Trophoblast cell (in vitro differentiated cells and primary cell): Measurements from ENCODE around the gene CTIF.

ENCODE experiments used
- DNase-seq, 2 donors: peaks; one replicate each; pipeline ENCODE4 v3.0.0-alpha.2; 2016
- H2AFZ ChIP-seq: 2 replicates; pipeline ENCODE4 v1.6.1; 2013; ENCODE audit warnings: low read length, moderate library complexity, mild to moderate bottlenecking; ENCODE audit not compliant: insufficient read depth, poor library complexity
- H2AK5ac ChIP-seq: 2 replicates; pipeline ENCODE4 v1.6.1; 2013; ENCODE audit warnings: mild to moderate bottlenecking, low read length
- H2BK120ac ChIP-seq: 2 replicates; pipeline ENCODE4 v1.6.1; 2013; ENCODE audit warnings: low read length, mild to moderate bottlenecking, moderate library complexity; ENCODE audit not compliant: insufficient read depth, poor library complexity
- H2BK12ac ChIP-seq: 2 replicates; pipeline ENCODE4 v1.6.1; 2013; ENCODE audit warnings: mild to moderate bottlenecking, low read length, moderate library complexity
- H2BK5ac ChIP-seq: 2 replicates; pipeline ENCODE4 v1.6.1; 2013; ENCODE audit warnings: low read length, low read depth, moderate library complexity, mild to moderate bottlenecking; ENCODE audit not compliant: poor library complexity
- H3K14ac ChIP-seq: 2 replicates; pipeline ENCODE4 v1.6.1; 2013; ENCODE audit warnings: mild to moderate bottlenecking, low read length
- H3K18ac ChIP-seq: 2 replicates; pipeline ENCODE4 v1.6.1; 2013; ENCODE audit warnings: mild to moderate bottlenecking, low read length
- H3K23ac ChIP-seq: 2 replicates; pipeline ENCODE4 v1.6.1; 2013; ENCODE audit warnings: low read length
- H3K27ac ChIP-seq: 2 replicates; pipeline ENCODE4 v1.5.1; 2013; ENCODE audit warnings: low read depth, mild to moderate bottlenecking, inconsistent platforms, low read length, moderate library complexity
- H3K27me3 ChIP-seq: 2 replicates; pipeline ENCODE4 v1.6.1; 2013; ENCODE audit warnings: inconsistent platforms, mild to moderate bottlenecking, low read length, moderate library complexity; ENCODE audit not compliant: insufficient read depth
- H3K36me3 ChIP-seq, 2 experiments: 1 replicate in 1 of 2; 2 replicates in 1 of 2; pipeline ENCODE4 v1.6.1; 2013; ENCODE audit warnings: low read length in 2 of 2, mild to moderate bottlenecking in 2 of 2, moderate library complexity in 1 of 2; ENCODE audit not compliant: insufficient read depth in 2 of 2, control insufficient read depth in 1 of 2
- H3K4ac ChIP-seq: 2 replicates; pipeline ENCODE4 v1.6.1; 2013; ENCODE audit warnings: low read depth, mild to moderate bottlenecking, low read length, moderate library complexity
- H3K4me1 ChIP-seq, 2 experiments: 1 replicate in 1 of 2; 2 replicates in 1 of 2; pipeline ENCODE4 v1.6.1; 2013; ENCODE audit warnings: low read length in 2 of 2, mild to moderate bottlenecking in 2 of 2, moderate library complexity in 1 of 2; ENCODE audit not compliant: insufficient read depth in 2 of 2, control insufficient read depth in 1 of 2
- H3K4me2 ChIP-seq: 2 replicates; pipeline ENCODE4 v1.6.1; 2013; ENCODE audit warnings: inconsistent platforms, mild to moderate bottlenecking, low read length, moderate library complexity
- H3K4me3 ChIP-seq: 2 replicates; pipeline ENCODE4 v1.5.1; 2013; ENCODE audit warnings: mild to moderate bottlenecking, low read depth, low read length, inconsistent platforms
- H3K79me1 ChIP-seq: one replicate; pipeline ENCODE4 v1.6.1; 2013; ENCODE audit warnings: low read length
- H3K79me2 ChIP-seq: 2 replicates; pipeline ENCODE4 v1.6.1; 2013; ENCODE audit warnings: low read length, mild to moderate bottlenecking; ENCODE audit not compliant: control insufficient read depth, insufficient read depth, poor library complexity
- H3K9ac ChIP-seq: 2 replicates; pipeline ENCODE4 v1.6.1; 2013; ENCODE audit warnings: mild to moderate bottlenecking, low read length
- H3K9me3 ChIP-seq: 2 replicates; pipeline ENCODE4 v1.6.1; 2013; ENCODE audit warnings: low read depth, mild to moderate bottlenecking, control low read depth, inconsistent platforms, low read length; ENCODE audit not compliant: insufficient read depth
- H4K12ac ChIP-seq: 2 replicates; pipeline ENCODE4 v1.6.1; 2013; ENCODE audit warnings: low read depth, mild to moderate bottlenecking, low read length, moderate library complexity
- H4K8ac ChIP-seq: 2 replicates; pipeline ENCODE4 v1.6.1; 2013; ENCODE audit warnings: low read depth, mild to moderate bottlenecking, low read length, moderate library complexity
- H4K91ac ChIP-seq: one replicate; pipeline ENCODE4 v1.6.1; 2013; ENCODE audit warnings: low read depth, mild to moderate bottlenecking, low read length, moderate library complexity
- WGBS: extraction: QIAGEN DNeasy Blood & Tissue Kit; methylation state at CpG from one replicate; pipeline ENCODE4 v1.1.7; 2013; ENCODE audit warnings: missing lambda C conversion rate; ENCODE audit not compliant: insufficient read length, insufficient coverage; ENCODE audit errors: extremely low coverage; 5-methylcytosine and 5-hydroxymethylcytosine counted together

CTIF gene

DNA sequence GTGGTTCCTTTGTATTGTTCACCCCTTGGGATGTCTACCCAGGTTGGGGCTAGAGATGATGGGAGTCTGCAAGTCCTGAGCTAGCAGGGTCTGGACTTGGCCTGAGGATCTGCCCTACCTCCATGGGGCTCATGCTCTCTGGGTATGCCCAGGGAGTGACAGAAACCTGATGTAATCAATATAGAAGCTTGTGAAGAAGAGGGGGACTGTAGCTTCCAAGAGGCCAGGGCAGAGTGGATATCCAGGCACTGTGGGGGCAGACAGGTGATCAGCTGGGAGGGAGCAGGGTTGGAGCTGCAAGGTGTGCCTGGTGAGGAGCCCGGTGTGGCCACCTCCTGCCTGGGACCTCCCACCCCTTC is 164.2 kb downstream of the CTIF start:
- no peak overlapping the region for H3K27ac ChIP-seq
- H3K79me1 ChIP-seq, result no peaks in the 10 kb centered on the region
- H4K8ac ChIP-seq, result no peak overlapping the region
- no peak overlapping the region for H2AFZ ChIP-seq
- no peak overlapping the region for H4K12ac ChIP-seq
- no peak overlapping the region for H3K9ac ChIP-seq
- no peak overlapping the region for H4K91ac ChIP-seq
- no peak for DNase-seq
- no peak overlapping the region for H3K4me2 ChIP-seq
- no peaks in the 10 kb centered on the region for H3K9me3 ChIP-seq
- peaks cover 0 to 8% of the 10 kb centered on the region in 2 experiments for H3K36me3 ChIP-seq
- no peak overlapping the region for H2AK5ac ChIP-seq
- H3K79me2 ChIP-seq, result no peaks in the 10 kb centered on the region
- no peak overlapping the region for H3K14ac ChIP-seq
- no peak overlapping the region for H3K4ac ChIP-seq
- H3K4me1 ChIP-seq, result peaks cover 0 to 5% of the 10 kb centered on the region in 2 experiments
- no peak overlapping the region for H2BK5ac ChIP-seq
- WGBS, result no CpG with 5 or more reads among the region's 1 CpG
- no peak overlapping the region for H3K4me3 ChIP-seq
- no peak overlapping the region for H3K18ac ChIP-seq
- no peak overlapping the region for H2BK12ac ChIP-seq
- H2BK120ac ChIP-seq, result no peak overlapping the region
- H3K27me3 ChIP-seq, result no peaks in the 10 kb centered on the region
- no peak overlapping the region for H3K23ac ChIP-seq

- H2AK5ac ChIP-seq, result no peak overlapping the region
- H2BK120ac ChIP-seq, result no peak overlapping the region
- no peak overlapping the region for H4K8ac ChIP-seq
- no peak overlapping the region for H3K23ac ChIP-seq
- H3K36me3 ChIP-seq, result peaks cover 0 to 8% of the 10 kb centered on the region in 2 experiments
- no peak for DNase-seq
- no peak overlapping the region for H3K18ac ChIP-seq
- no peaks in the 10 kb centered on the region for H3K79me2 ChIP-seq
- no peaks in the 10 kb centered on the region for H3K9me3 ChIP-seq
- no peak overlapping the region for H3K4me3 ChIP-seq
- no peak overlapping the region for H3K14ac ChIP-seq
- H2AFZ ChIP-seq, result no peak overlapping the region
- peaks cover 0 to 5% of the 10 kb centered on the region in 2 experiments for H3K4me1 ChIP-seq
- no peak overlapping the region for H3K9ac ChIP-seq
- H3K4ac ChIP-seq, result no peak overlapping the region
- no peak overlapping the region for H3K4me2 ChIP-seq
- H3K79me1 ChIP-seq, result no peaks in the 10 kb centered on the region
- no peaks in the 10 kb centered on the region for H3K27me3 ChIP-seq
- WGBS, result no CpG with 5 or more reads among the region's 4 CpGs
- no peak overlapping the region for H2BK5ac ChIP-seq
- H3K27ac ChIP-seq, result no peak overlapping the region
- no peak overlapping the region for H2BK12ac ChIP-seq
- H4K91ac ChIP-seq, result no peak overlapping the region
- H4K12ac ChIP-seq, result no peak overlapping the region
These were observed 164.6 kb downstream of the CTIF start for GRCh38 chr18:48703418-48703817.

- H2AK5ac ChIP-seq, result no peak overlapping the region
- H2BK12ac ChIP-seq, result no peak overlapping the region
- H3K27ac ChIP-seq, result no peak overlapping the region
- no peak overlapping the region for H3K23ac ChIP-seq
- peaks cover 0 to 5% of the 10 kb centered on the region in 2 experiments for H3K36me3 ChIP-seq
- no peak overlapping the region for H3K9ac ChIP-seq
- no peak overlapping the region for H3K4me3 ChIP-seq
- H3K27me3 ChIP-seq, result no peaks in the 10 kb centered on the region
- H4K12ac ChIP-seq, result no peak overlapping the region
- peaks cover 0 to 5% of the 10 kb centered on the region in 2 experiments for H3K4me1 ChIP-seq
- H4K91ac ChIP-seq, result no peak overlapping the region
- WGBS, result no CpG with 5 or more reads among the region's 7 CpGs
- H3K4ac ChIP-seq, result no peak overlapping the region
- no peak overlapping the region for H4K8ac ChIP-seq
- no peak overlapping the region for H3K14ac ChIP-seq
- no peak overlapping the region for H2BK5ac ChIP-seq
- H3K9me3 ChIP-seq, result no peaks in the 10 kb centered on the region
- no peak for DNase-seq
- no peaks in the 10 kb centered on the region for H3K79me2 ChIP-seq
- H3K4me2 ChIP-seq, result no peak overlapping the region
- no peak overlapping the region for H2BK120ac ChIP-seq
- H3K79me1 ChIP-seq, result no peaks in the 10 kb centered on the region
- no peak overlapping the region for H2AFZ ChIP-seq
- no peak overlapping the region for H3K18ac ChIP-seq
These were observed 166.2 kb downstream of the CTIF start for GRCh38 chr18:48705043-48705442.

- H3K36me3 ChIP-seq, result peaks cover 0 to 4% of the 10 kb centered on the region in 2 experiments
These were observed 166.7 kb downstream of the CTIF start for GRCh38 chr18:48705531-48705930.

More at GRCh38 chr18:48705531-48705930, 166.7 kb downstream of the CTIF start:
- no peak overlapping the region for H4K8ac ChIP-seq
- H3K9ac ChIP-seq, result no peak overlapping the region
- no peak overlapping the region for H2AFZ ChIP-seq
- no peaks in the 10 kb centered on the region for H3K79me1 ChIP-seq
- WGBS, result no CpG with 5 or more reads among the region's 11 CpGs
- H2BK12ac ChIP-seq, result no peak overlapping the region
- no peak overlapping the region for H3K4me2 ChIP-seq
- no peak overlapping the region for H3K27ac ChIP-seq
- H3K4me3 ChIP-seq, result no peak overlapping the region
- peaks cover 0 to 5% of the 10 kb centered on the region in 2 experiments for H3K4me1 ChIP-seq
- DNase-seq, result no peak
- no peak overlapping the region for H2BK5ac ChIP-seq
- H3K4ac ChIP-seq, result no peak overlapping the region
- H4K12ac ChIP-seq, result no peak overlapping the region
- H3K18ac ChIP-seq, result no peak overlapping the region
- H3K27me3 ChIP-seq, result no peaks in the 10 kb centered on the region
- no peak overlapping the region for H3K23ac ChIP-seq
- H3K79me2 ChIP-seq, result no peaks in the 10 kb centered on the region
- H2AK5ac ChIP-seq, result no peak overlapping the region
- no peak overlapping the region for H3K14ac ChIP-seq
- H2BK120ac ChIP-seq, result no peak overlapping the region
- H4K91ac ChIP-seq, result no peak overlapping the region
- H3K9me3 ChIP-seq, result no peaks in the 10 kb centered on the region
